KOPT-K1 (cell line): ENCODE data around the gene ASMTL.

ENCODE experiments used
- H3K27ac ChIP-seq: fragments of 200-600 bp; sonication (generic); 2 replicates; pipeline ENCODE4 v1.5.1; 2016; ENCODE audit warnings: antibody characterized with exemption, mild to moderate bottlenecking, low read depth, low read length; ENCODE audit not compliant: poor library complexity, severe bottlenecking
- H3K36me3 ChIP-seq: fragments of 200-600 bp; sonication (generic); 2 replicates; pipeline ENCODE4 v1.5.1; 2017; ENCODE audit warnings: antibody characterized with exemption, mild to moderate bottlenecking, low read length, moderate library complexity; ENCODE audit not compliant: insufficient read depth
- H3K9me3 ChIP-seq: fragments of 200-600 bp; sonication (generic); 2 replicates; pipeline ENCODE4 v1.5.1; 2017; ENCODE audit warnings: antibody characterized with exemption, low read length, mild to moderate bottlenecking; ENCODE audit not compliant: insufficient read depth, poor library complexity, severe bottlenecking

The ASMTL gene

DNA sequence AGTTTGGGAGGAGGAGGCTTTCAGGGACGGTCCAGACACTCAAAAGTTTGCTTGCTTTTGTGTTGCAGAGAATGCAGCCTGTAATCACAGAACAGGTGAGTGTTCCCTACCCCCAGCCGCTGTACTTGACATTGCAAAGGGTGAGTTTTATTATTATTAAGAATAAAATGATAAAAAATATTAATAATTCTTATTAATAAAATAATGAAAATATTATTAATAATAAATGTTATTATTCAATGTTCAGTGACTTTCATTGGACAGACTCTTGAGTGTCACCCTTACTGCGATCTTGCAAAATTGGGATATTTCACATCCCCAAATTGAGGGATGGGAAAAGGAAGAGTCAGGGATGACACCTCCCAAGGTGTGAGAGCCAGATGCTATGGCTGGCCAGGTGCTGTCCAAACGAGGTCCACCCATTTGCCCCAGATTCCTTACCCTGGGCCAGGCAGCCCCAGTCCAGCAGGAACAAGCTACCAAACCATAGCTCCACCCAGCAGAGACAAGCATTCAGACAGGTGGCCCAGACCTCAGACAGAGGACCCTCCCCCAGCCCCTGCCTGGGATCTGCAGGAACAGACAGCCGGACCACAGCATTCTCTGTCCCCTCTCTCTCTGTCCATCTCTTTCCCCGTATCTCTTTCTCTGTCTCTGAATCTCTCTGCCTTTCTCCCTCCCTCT is 93.8 kb downstream of the ASMTL start:
- peaks cover 5% of the 10 kb centered on the region for H3K9me3 ChIP-seq
- H3K36me3 ChIP-seq = no peaks in the 10 kb centered on the region
- H3K27ac ChIP-seq = no peak overlapping the region

DNA sequence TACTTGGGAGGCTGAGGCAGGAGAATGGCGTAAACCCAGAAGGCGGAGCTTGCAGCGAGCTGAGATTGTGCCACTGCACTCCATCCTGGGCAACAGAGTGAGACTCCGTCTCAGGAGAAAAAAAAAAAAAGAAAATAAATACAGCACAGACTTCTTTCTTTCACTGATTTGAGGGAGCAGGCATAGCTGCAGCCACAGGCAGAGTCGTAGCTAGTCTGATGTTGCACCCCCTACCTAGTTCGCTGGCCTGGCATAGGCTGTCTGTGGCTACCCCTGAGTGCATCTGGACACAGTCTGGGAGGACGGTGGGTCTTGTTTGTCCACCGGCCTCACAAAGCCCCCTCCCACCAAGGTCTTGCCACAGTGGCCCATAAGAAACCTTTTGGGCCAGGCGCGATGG is 94.7 kb downstream of the ASMTL start:
- H3K9me3 ChIP-seq = peaks cover 5% of the 10 kb centered on the region
- no peaks in the 10 kb centered on the region for H3K36me3 ChIP-seq
- no peak overlapping the region for H3K27ac ChIP-seq

DNA sequence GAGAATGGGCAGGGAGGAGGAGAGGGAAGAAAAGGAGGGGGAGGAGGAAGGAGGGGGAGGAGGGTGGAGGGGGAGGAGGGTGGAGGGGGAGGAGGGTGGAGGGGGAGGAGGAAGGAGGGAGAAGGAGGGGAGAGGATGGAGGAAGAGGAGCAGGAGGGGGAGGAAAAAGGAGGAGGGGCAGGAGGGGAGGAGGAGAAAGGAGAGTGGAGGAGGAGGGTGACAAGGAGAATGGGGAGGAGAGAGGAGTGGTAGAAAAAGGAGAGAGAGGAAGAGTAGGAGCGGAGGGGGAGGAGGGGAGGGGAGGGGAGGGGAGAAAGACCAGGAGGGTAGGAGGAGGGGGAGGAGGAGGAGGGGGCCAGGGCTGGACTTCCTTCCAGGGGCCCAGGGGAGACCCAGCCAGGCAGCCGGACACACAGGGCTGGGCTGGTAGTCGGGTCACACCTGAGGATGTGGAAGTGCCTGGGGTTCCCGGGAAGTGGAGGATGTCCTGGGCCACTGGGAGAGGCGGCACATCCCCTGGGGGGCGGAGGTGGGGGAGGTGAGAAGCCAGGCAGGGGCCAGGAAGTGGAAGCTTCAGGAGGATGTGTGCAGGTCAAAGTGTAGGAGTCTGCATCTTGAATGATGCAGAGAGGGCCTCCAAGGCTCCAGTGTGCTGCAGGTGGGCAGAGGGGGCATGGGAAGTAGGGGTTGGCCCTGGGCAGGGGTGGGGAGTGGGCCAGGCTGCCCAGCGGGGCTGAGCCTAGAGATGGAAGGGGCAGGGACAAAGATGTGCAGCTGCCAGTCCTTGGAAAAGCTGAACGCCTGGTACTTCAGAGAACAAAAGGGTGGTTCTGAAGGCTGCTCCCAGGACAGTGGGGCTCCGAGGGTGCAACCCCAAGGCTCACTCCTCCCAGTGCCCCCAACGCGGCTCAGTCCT is 97.3 kb downstream of the ASMTL start:
- H3K27ac ChIP-seq = no peak overlapping the region
- H3K9me3 ChIP-seq = peaks cover 5% of the 10 kb centered on the region
- H3K36me3 ChIP-seq = no peaks in the 10 kb centered on the region

DNA sequence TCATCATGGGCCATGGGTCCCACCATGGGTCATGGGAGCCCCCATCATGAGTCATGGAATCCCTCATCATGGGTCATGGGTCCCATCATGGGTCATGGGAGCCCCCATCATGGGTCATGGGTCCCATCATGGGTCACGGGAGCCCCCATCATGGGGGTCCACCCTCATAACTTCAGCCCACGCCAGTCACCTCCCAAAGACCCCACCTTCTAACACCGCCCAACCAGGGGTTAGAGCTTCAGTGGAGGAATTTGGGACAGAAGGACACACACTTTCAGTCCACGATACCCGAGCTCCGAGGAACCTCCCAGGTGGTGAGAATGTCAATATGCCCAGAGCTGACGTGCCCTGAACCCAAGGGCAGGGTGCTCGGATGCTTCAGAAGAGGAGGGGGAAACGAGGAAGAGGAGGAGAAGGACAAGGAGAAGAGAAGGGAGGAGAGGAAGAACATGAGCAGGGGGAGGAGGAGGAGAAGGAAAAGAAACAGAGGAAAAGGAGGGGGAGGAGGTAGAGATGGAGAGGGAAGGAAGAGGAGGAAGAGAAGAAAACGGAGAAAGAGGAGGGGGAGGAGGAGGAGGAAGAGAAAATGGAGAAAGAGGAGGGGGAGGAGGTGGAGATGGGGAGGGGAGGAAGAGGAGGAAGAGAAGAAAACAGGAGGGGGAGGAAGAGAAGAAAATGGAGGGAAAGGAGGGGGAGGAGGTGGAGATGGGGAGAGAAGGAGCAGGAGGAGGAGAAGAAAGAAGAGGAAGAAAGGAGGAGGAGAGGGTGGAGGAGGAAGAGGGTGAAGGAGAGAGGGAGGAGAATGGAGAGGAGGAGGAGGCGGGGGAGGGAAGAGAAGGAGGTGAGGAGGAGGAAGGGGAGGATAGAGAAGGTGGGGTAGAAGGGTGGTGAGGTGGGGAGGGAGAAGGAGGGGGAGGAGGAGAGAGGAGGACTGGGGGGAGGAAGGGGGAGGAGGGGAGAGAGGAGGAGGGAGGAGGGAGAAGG is 98.4 kb downstream of the ASMTL start:
- no peaks in the 10 kb centered on the region for H3K36me3 ChIP-seq
- peaks cover 5% of the 10 kb centered on the region for H3K9me3 ChIP-seq
- H3K27ac ChIP-seq = no peak overlapping the region
